ENCODE measurements around the gene COPS6.

GRCh38 chr7:100118388-100119071 lies 29.8 kb downstream of the COPS6 start:
- TF ChIP-seq GATA2 (IDR thresholded peaks at IDR 0.05; ENCODE audit: low read depth, low read length) (no peak), GATA3 (IDR thresholded peaks at IDR 0.05; ENCODE audit: low read depth, low read length) (no peak)

All from SH-SY5Y (cell line).